ENCODE data around the gene TCEAL3.

- TF ChIP-seq CTCF (IDR thresholded peaks at IDR 0.05) = no peak
- no peak for TF ChIP-seq SIN3A (IDR thresholded peaks at IDR 0.05; ENCODE audit: borderline replicate concordance, insufficient read depth, low read depth, low read length)
- TF ChIP-seq, protein P1, sequence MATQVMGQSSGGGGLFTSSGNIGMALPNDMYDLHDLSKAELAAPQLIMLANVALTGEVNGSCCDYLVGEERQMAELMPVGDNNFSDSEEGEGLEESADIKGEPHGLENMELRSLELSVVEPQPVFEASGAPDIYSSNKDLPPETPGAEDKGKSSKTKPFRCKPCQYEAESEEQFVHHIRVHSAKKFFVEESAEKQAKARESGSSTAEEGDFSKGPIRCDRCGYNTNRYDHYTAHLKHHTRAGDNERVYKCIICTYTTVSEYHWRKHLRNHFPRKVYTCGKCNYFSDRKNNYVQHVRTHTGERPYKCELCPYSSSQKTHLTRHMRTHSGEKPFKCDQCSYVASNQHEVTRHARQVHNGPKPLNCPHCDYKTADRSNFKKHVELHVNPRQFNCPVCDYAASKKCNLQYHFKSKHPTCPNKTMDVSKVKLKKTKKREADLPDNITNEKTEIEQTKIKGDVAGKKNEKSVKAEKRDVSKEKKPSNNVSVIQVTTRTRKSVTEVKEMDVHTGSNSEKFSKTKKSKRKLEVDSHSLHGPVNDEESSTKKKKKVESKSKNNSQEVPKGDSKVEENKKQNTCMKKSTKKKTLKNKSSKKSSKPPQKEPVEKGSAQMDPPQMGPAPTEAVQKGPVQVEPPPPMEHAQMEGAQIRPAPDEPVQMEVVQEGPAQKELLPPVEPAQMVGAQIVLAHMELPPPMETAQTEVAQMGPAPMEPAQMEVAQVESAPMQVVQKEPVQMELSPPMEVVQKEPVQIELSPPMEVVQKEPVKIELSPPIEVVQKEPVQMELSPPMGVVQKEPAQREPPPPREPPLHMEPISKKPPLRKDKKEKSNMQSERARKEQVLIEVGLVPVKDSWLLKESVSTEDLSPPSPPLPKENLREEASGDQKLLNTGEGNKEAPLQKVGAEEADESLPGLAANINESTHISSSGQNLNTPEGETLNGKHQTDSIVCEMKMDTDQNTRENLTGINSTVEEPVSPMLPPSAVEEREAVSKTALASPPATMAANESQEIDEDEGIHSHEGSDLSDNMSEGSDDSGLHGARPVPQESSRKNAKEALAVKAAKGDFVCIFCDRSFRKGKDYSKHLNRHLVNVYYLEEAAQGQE (IDR thresholded peaks at IDR 0.05; ENCODE audit: insufficient read depth in 1 of 2, low read depth in 2 of 2, low read length in 1 of 2) = no peak
- TF ChIP-seq POLR2AphosphoS5 (IDR thresholded peaks at IDR 0.05; ENCODE audit: low read depth, low read length) = no peak
Observed at GRCh38 chrX:103562801-103563200, 45.0 kb upstream of the TCEAL3 start.
